Bronchial smooth muscle cell (primary cell): ENCODE results near the gene LYPD8. TPM values are rescaled to one million over a fixed set of nuclear protein-coding genes. Genes with fewer than 3 reads are reported as not detected.

Source experiments
- total RNA-seq: library from RNA; depleted of rRNA; stranded (reverse); fragments of >200 nt; gene quantifications from 2 replicates; pipeline ENCODE4 v1.2.1, GENCODE V29; 2014

Gene LYPD8, protein sequence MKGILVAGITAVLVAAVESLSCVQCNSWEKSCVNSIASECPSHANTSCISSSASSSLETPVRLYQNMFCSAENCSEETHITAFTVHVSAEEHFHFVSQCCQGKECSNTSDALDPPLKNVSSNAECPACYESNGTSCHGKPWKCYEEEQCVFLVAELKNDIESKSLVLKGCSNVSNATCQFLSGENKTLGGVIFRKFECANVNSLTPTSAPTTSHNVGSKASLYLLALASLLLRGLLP
- total RNA-seq = not detected in 2 replicates

DNA sequence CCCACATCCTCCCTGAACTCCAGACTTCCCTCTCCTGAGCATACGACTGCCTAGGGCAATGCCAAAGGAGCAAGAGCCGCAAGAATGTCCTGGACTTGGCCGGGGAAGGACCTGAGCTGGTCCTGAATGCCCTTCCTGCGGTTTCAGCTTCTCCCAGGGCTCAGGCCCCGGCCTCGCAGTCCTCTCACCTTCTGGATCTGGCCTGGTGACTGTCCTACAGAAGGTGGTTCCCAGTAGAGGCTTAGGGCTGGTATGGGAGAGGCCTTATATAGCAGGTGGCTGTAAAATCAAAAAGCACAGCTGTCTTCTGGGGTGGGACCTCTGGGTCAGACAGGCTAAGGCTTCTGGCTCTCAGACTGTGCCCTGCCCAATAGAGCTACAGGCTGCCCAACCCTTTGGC lies at the start of gene LYPD8:
Gene LYPD8, minus strand, starts transcription at position 243 of the 400 bp plus-strand sequence. CDS start 4,678 bp downstream, outside the sequence.

DNA sequence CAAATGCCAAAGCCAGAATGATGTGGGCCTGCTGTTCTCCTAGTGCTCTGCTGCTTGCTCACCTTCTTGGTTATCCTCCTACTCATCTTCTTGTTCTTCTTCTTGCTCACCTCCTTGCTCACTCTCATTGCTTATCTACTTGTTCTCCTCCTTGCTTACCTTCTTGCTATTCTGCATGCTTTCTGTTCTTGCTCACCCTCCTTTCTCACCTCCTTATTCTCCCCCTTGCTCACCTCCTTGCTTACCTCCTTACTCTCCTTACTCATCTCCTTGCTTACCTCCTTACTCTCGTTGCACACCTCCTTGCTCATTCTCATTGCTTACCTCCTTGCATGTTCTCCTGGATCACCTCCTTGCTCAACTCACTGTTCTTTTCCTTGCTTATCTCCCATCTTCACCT lies 52.8 kb downstream of the LYPD8 start, which contains the start of gene OR14I1:
Gene OR14I1, minus strand, starts transcription at position 53 of the 400 bp plus-strand sequence.

Other genes with a start within 250 kb of the LYPD8 start
- gene OR2G6, start 247.7 kb downstream of the LYPD8 start, total RNA-seq = not detected in 2 replicates
- gene OR2T29, start 193.0 kb downstream of the LYPD8 start, total RNA-seq = not detected in 2 replicates
- gene OR2T34, start 181.0 kb downstream of the LYPD8 start, total RNA-seq = not detected in 2 replicates
- gene OR2T10, start 158.1 kb downstream of the LYPD8 start, total RNA-seq = not detected in 2 replicates
- not detected in 2 replicates for gene OR2T11, start 120.7 kb downstream of the LYPD8 start, total RNA-seq
- not detected in 2 replicates for gene OR2T35, start 110.5 kb downstream of the LYPD8 start, total RNA-seq
- not detected in 2 replicates for gene OR2T27, start 100.2 kb downstream of the LYPD8 start, total RNA-seq
- gene OR14I1, start 53.0 kb downstream of the LYPD8 start, total RNA-seq = not detected in 2 replicates
- 16.9 and 17.0 TPM in 2 replicates for gene SH3BP5L, start 70.2 kb upstream of the LYPD8 start, total RNA-seq
- 10.2 and 11.8 TPM in 2 replicates for gene ZNF672, start 82.5 kb upstream of the LYPD8 start, total RNA-seq
- gene ZNF692, start 103.3 kb upstream of the LYPD8 start, total RNA-seq = 13.6 and 17.7 TPM in 2 replicates
- 4.4 and 6.4 TPM in 2 replicates for gene PGBD2, start 150.5 kb upstream of the LYPD8 start, total RNA-seq